Panc1 (cell line): ENCODE measurements around the gene TCF25. TPM values are rescaled to one million over a fixed set of nuclear protein-coding genes. Genes with fewer than 3 reads are reported as not detected.

Source experiments
- ATAC-seq: fragments of 200-7000 bp; cut with Tn5 transposase; 2 replicates; pipeline ENCODE4 v1.9.1; 2020; ENCODE audit warnings: mild to moderate bottlenecking, moderate library complexity
- BruUV-seq: library from RNA; stranded (reverse); fragments of 400-500 nt; replicated peaks from 2 replicates; lab custom pipeline; 2021; lab: Mats Ljungman, UMichigan
- CTCF ChIA-PET: fragments of 300-600 bp; sonication (Branson Sonifier 250); formaldehyde crosslinking; loops from one replicate; lab custom pipeline; 2022; ENCODE audit warnings: antibody characterized with exemption; lab: Charles Lee
- POLR2A ChIA-PET: fragments of 300-600 bp; sonication (Branson Sonifier 250); formaldehyde crosslinking; loops from one replicate; lab custom pipeline; 2022; ENCODE audit warnings: antibody characterized with exemption; lab: Charles Lee
- DNase-seq: peaks from one replicate; pipeline ENCODE4 v3.0.0-alpha.2; 2010; ENCODE audit warnings: low read depth, low spot score
- H3K27ac ChIP-seq: 2 replicates; pipeline ENCODE4 v1.5.1; 2011; ENCODE audit warnings: mild to moderate bottlenecking, low read length, inconsistent platforms
- H3K27me3 ChIP-seq: fragments of 200-500 bp; sonication (Bioruptor generic); 2 replicates; pipeline ENCODE4 v1.6.0; 2014; ENCODE audit warnings: low read length, inconsistent platforms; ENCODE audit not compliant: control insufficient read depth, insufficient read depth
- H3K36me3 ChIP-seq: fragments of 200-500 bp; sonication (Bioruptor generic); 2 replicates; pipeline ENCODE4 v1.5.1; 2014; ENCODE audit warnings: inconsistent platforms, mild to moderate bottlenecking, low read length, moderate library complexity; ENCODE audit not compliant: control insufficient read depth, insufficient read depth
- H3K4me1 ChIP-seq: 2 replicates; pipeline ENCODE4 v1.5.1; 2011; ENCODE audit warnings: inconsistent platforms, mild to moderate bottlenecking, low read length, moderate library complexity; ENCODE audit not compliant: control insufficient read depth, insufficient read depth
- H3K4me3 ChIP-seq, 2 experiments: 2 replicates each; pipeline ENCODE4 v1.5.1; 2011 to 2012; ENCODE audit warnings: low read depth in 2 of 2, low read length in 2 of 2, mild to moderate bottlenecking in 2 of 2, inconsistent platforms in 1 of 2, moderate library complexity in 1 of 2
- H3K9me3 ChIP-seq: fragments of 200-500 bp; sonication (Bioruptor generic); 2 replicates; pipeline ENCODE4 v1.5.1; 2014; ENCODE audit warnings: low read depth, mild to moderate bottlenecking, inconsistent platforms, low read length, moderate library complexity; ENCODE audit not compliant: control insufficient read depth, insufficient read depth
- CTCF ChIP-seq: fragments of 450-650 bp; IDR thresholded peaks from 2 replicates; pipeline ENCODE4 v1.5.1; 2017; ENCODE audit warnings: mild to moderate bottlenecking
- POLR2AphosphoS5 ChIP-seq: IDR thresholded peaks from 2 replicates; pipeline ENCODE4 v1.6.1; 2012; ENCODE audit warnings: mild to moderate bottlenecking, low read depth, low read length, moderate library complexity
- REST ChIP-seq, 2 experiments: IDR thresholded peaks; 2 replicates each; pipeline ENCODE4 v1.6.1; 2011 to 2012; ENCODE audit warnings: low read depth in 2 of 2, control low read depth in 1 of 2, low read length in 1 of 2, mild to moderate bottlenecking in 1 of 2, moderate library complexity in 1 of 2; ENCODE audit not compliant: insufficient read depth in 1 of 2
- SIN3A ChIP-seq: IDR thresholded peaks from 2 replicates; pipeline ENCODE4 v1.6.1; 2012; ENCODE audit warnings: low read depth, mild to moderate bottlenecking, low read length, moderate library complexity, borderline replicate concordance; ENCODE audit not compliant: insufficient read depth
- in situ Hi-C: cut with HindIII; loops from 2 replicates; pipeline ENCODE4 v1.10.0; 2016; ENCODE audit warnings: low sequenced_read_pairs, low pct_unique_long_range_greater_than_20kb
- intact Hi-C: fragments of 100-400 bp; cut with micrococcal nuclease; formaldehyde crosslinking; loops from one replicate; pipeline ENCODE4 v1.10.0; 2022; ENCODE audit not compliant: unreplicated experiment
- total RNA-seq: library from RNA; stranded (reverse); gene quantifications from one replicate; pipeline ENCODE4 v1.2.1, GENCODE V29; 2021; ENCODE audit not compliant: unreplicated experiment

TCF25 gene
- total RNA-seq, 1 experiment from 2014 or later: 144 TPM

GRCh38 chr16:89921702-89922476 is 48.5 kb downstream of the TCF25 start:
- TSS peak; percentile 90 for BruUV-seq
- intact Hi-C loops: no loop called here

GRCh38 chr16:89922477-89922883 is 49.1 kb downstream of the TCF25 start:
- in situ Hi-C loops: no loop called here

More at GRCh38 chr16:89921702-89922476, 48.5 kb downstream of the TCF25 start:
- peaks cover 17% of the 10 kb centered on the region for H3K4me1 ChIP-seq
- POLR2A ChIA-PET: interaction anchor here (1.0 kb wide), 1 partner anchor 49 kb away, joined by 3 read pairs; the partner anchor contains the start of gene TCF25
- H3K4me3 ChIP-seq: peak overlapping the region; percentile 66 to 75
- no peaks in the 10 kb centered on the region for H3K27me3 ChIP-seq
- H3K9me3 ChIP-seq: no peaks in the 10 kb centered on the region
- no peaks in the 10 kb centered on the region; the same call in 1 of the 2 replicates for H3K36me3 ChIP-seq
- no peak for TF ChIP-seq SIN3A
- peak; percentile 65 for TF ChIP-seq POLR2AphosphoS5
- in situ Hi-C loops: no loop called here
- H3K27ac ChIP-seq: peak overlapping the region; percentile 91
- DNase-seq (no peak), ATAC-seq (peak; percentile 59)
- CTCF ChIA-PET: no interaction called here

More at GRCh38 chr16:89922477-89922883, 49.1 kb downstream of the TCF25 start:
- intact Hi-C loops: no loop called here
- H3K4me3 ChIP-seq: peak overlapping the region; percentile 66 to 75
- no peaks in the 10 kb centered on the region for H3K9me3 ChIP-seq
- no peaks in the 10 kb centered on the region for H3K27me3 ChIP-seq
- ChIA-PET CTCF (no interaction called here), POLR2A (interaction anchor here (0.6 to 1.0 kb wide), 2 partner anchors 49 to 51 kb away, joined by 3 to 4 read pairs; partner anchors contain the start of gene TCF25)
- peak overlapping the region; percentile 91 for H3K27ac ChIP-seq
- no peaks in the 10 kb centered on the region; the same call in 1 of the 2 replicates for H3K36me3 ChIP-seq
- no TSS peak for BruUV-seq
- peaks cover 14% of the 10 kb centered on the region for H3K4me1 ChIP-seq
- DNase-seq (no peak), ATAC-seq (peak; percentile 23)
- TF ChIP-seq REST (IDR thresholded peaks at IDR 0.05; ENCODE audit: insufficient read depth in 1 of 2, low read depth in 2 of 2, low read length in 1 of 2): no peak
- no peak for TF ChIP-seq CTCF
- 0 out of 2 replicates have a peak, but pooled peaks have one; percentile 1 for TF ChIP-seq POLR2AphosphoS5
- TF ChIP-seq SIN3A: 0 out of 2 replicates have a peak, but pooled peaks have one; percentile 29
